Stimulated activated naive B cell treated with anti-CD40 and anti-IgM and Interleukin-4, amounts not matched to agents 10 μg/mL and 1 μg/mL and 100 μg/mL, for 72 hours (primary cell): Measurements from ENCODE around the gene PKN2.

Experiments
- ATAC-seq, 2 donors: fragments of 150-1000 bp; cut with Tn5 transposase; replicated peaks; 2 replicates each; pipeline ENCODE4 v1.10.0; 2021; ENCODE audit warnings: moderate library complexity in 1 of 2
- DNase-seq: peaks from one replicate; pipeline ENCODE4 v3.0.0; 2021
- H3K27ac Mint-ChIP-seq: one replicate; pipeline ENCODE4 v1.8.0; 2022; ENCODE audit warnings: mild to moderate bottlenecking, mixed read lengths
- H3K27me3 Mint-ChIP-seq, 2 donors: one replicate each; pipeline ENCODE4 v1.8.0; 2022; ENCODE audit warnings: mixed read lengths in 2 of 2
- H3K36me3 Mint-ChIP-seq, 2 donors: one replicate each; pipeline ENCODE4 v1.8.0; 2022; ENCODE audit warnings: mixed read lengths in 2 of 2, mild to moderate bottlenecking in 1 of 2
- H3K4me1 Mint-ChIP-seq, 2 donors: one replicate each; pipeline ENCODE4 v1.8.0; 2022; ENCODE audit warnings: mixed read lengths in 2 of 2, mild to moderate bottlenecking in 1 of 2
- H3K4me3 Mint-ChIP-seq, 2 donors: one replicate each; pipeline ENCODE4 v1.8.0; 2022; ENCODE audit warnings: mild to moderate bottlenecking in 2 of 2, mixed read lengths in 2 of 2, moderate library complexity in 1 of 2
- H3K9me3 Mint-ChIP-seq, 2 donors: one replicate each; pipeline ENCODE4 v1.8.0; 2022; ENCODE audit warnings: mixed read lengths in 2 of 2, mild to moderate bottlenecking in 1 of 2

Gene PKN2

GRCh38 chr1:88659552-88659951, 24.5 kb upstream of the PKN2 start:
- no peaks in the 10 kb centered on the region for H3K36me3 Mint-ChIP-seq
- H3K9me3 Mint-ChIP-seq = no peaks in the 10 kb centered on the region
- no peaks in the 10 kb centered on the region for H3K27me3 Mint-ChIP-seq
- no peak overlapping the region for H3K27ac Mint-ChIP-seq
- ATAC-seq = no peak
- DNase-seq = no peak
- no peak overlapping the region for H3K4me3 Mint-ChIP-seq
- peaks cover 6 to 14% of the 10 kb centered on the region in 2 donors for H3K4me1 Mint-ChIP-seq

GRCh38 chr1:88661188-88661587, 22.9 kb upstream of the PKN2 start:
- ATAC-seq (no peak), DNase-seq (no peak)
- Mint-ChIP-seq H3K9me3 (no peaks in the 10 kb centered on the region), H3K27ac (no peak overlapping the region), H3K4me1 (peaks cover 6 to 14% of the 10 kb centered on the region in 2 donors), H3K27me3 (peaks cover 0 to 3% of the 10 kb centered on the region in 2 donors), H3K4me3 (no peak overlapping the region), H3K36me3 (no peaks in the 10 kb centered on the region)

- no peak overlapping the region for H3K27ac Mint-ChIP-seq
Observed at GRCh38 chr1:88661951-88662699, 21.9 kb upstream of the PKN2 start.

GRCh38 chr1:88662723-88663122, 21.4 kb upstream of the PKN2 start:
- ATAC-seq = no peak
- Mint-ChIP-seq H3K36me3 (no peaks in the 10 kb centered on the region), H3K4me3 (no peak overlapping the region), H3K4me1 (peaks cover 6 to 14% of the 10 kb centered on the region in 2 donors), H3K27ac (no peak overlapping the region), H3K27me3 (peaks cover 0 to 3% of the 10 kb centered on the region in 2 donors), H3K9me3 (no peaks in the 10 kb centered on the region)
- DNase-seq = no peak

More at GRCh38 chr1:88661951-88662699, 21.9 kb upstream of the PKN2 start:
- Mint-ChIP-seq H3K4me1 (peaks cover 6 to 14% of the 10 kb centered on the region in 2 donors), H3K9me3 (no peaks in the 10 kb centered on the region), H3K4me3 (no peak overlapping the region), H3K27me3 (peaks cover 0 to 3% of the 10 kb centered on the region in 2 donors), H3K36me3 (no peaks in the 10 kb centered on the region)
- ATAC-seq (no peak), DNase-seq (no peak)

- H3K4me3 Mint-ChIP-seq = no peak overlapping the region
- H3K4me1 Mint-ChIP-seq = no peaks in the 10 kb centered on the region
- H3K27ac Mint-ChIP-seq = no peak overlapping the region
- DNase-seq = no peak
- no peak for ATAC-seq
- H3K9me3 Mint-ChIP-seq = no peaks in the 10 kb centered on the region
- H3K27me3 Mint-ChIP-seq = peaks cover 0 to 8% of the 10 kb centered on the region in 2 donors
- H3K36me3 Mint-ChIP-seq = no peaks in the 10 kb centered on the region
Observed at GRCh38 chr1:88668405-88668804, 15.7 kb upstream of the PKN2 start.

- H3K4me1 Mint-ChIP-seq = no peaks in the 10 kb centered on the region
- no peaks in the 10 kb centered on the region for H3K36me3 Mint-ChIP-seq
- no peak for DNase-seq
- H3K27me3 Mint-ChIP-seq = peaks cover 0 to 4% of the 10 kb centered on the region in 2 donors
- H3K27ac Mint-ChIP-seq = no peak overlapping the region
- H3K9me3 Mint-ChIP-seq = no peaks in the 10 kb centered on the region
- H3K4me3 Mint-ChIP-seq = no peak overlapping the region
- ATAC-seq = no peak
Observed at GRCh38 chr1:88670462-88670861, 13.6 kb upstream of the PKN2 start.

GRCh38 chr1:88673446-88673845, 10.6 kb upstream of the PKN2 start:
- Mint-ChIP-seq H3K4me1 (no peaks in the 10 kb centered on the region), H3K9me3 (no peaks in the 10 kb centered on the region), H3K27me3 (peaks cover 0 to 4% of the 10 kb centered on the region in 2 donors), H3K36me3 (no peaks in the 10 kb centered on the region), H3K27ac (no peak overlapping the region), H3K4me3 (no peak overlapping the region)
- no peak for ATAC-seq
- DNase-seq = no peak

GRCh38 chr1:88678405-88678804, 5.7 kb upstream of the PKN2 start:
- Mint-ChIP-seq H3K4me1 (peaks cover 4 to 10% of the 10 kb centered on the region in 2 donors), H3K36me3 (no peaks in the 10 kb centered on the region), H3K4me3 (no peak overlapping the region), H3K27ac (no peak overlapping the region), H3K9me3 (no peaks in the 10 kb centered on the region), H3K27me3 (no peaks in the 10 kb centered on the region)
- DNase-seq = no peak
- ATAC-seq = no peak

- ATAC-seq = no peak
- H3K36me3 Mint-ChIP-seq = peaks cover 1 to 4% of the 10 kb centered on the region in 2 donors
- DNase-seq = no peak
- no peak overlapping the region for H3K4me3 Mint-ChIP-seq
- H3K4me1 Mint-ChIP-seq = peaks cover 4 to 10% of the 10 kb centered on the region in 2 donors
- H3K9me3 Mint-ChIP-seq = no peaks in the 10 kb centered on the region
- H3K27ac Mint-ChIP-seq = no peak overlapping the region
- H3K27me3 Mint-ChIP-seq = no peaks in the 10 kb centered on the region
Observed at GRCh38 chr1:88680471-88680870, 3.6 kb upstream of the PKN2 start.

GRCh38 chr1:88680911-88681622, 3.0 kb upstream of the PKN2 start:
- Mint-ChIP-seq H3K9me3 (no peaks in the 10 kb centered on the region), H3K36me3 (peaks cover 1 to 4% of the 10 kb centered on the region in 2 donors), H3K4me3 (no peak overlapping the region), H3K27me3 (no peaks in the 10 kb centered on the region), H3K27ac (no peak overlapping the region), H3K4me1 (peaks cover 4 to 10% of the 10 kb centered on the region in 2 donors)
- DNase-seq (no peak), ATAC-seq (no peak)

- peak overlapping the region; percentile 99 for H3K4me3 Mint-ChIP-seq
- peaks cover 4 to 10% of the 10 kb centered on the region in 2 donors for H3K4me1 Mint-ChIP-seq
- no peaks in the 10 kb centered on the region for H3K9me3 Mint-ChIP-seq
- DNase-seq = peak; percentile 54
- peak; percentile 54 for ATAC-seq
- peak overlapping the region; percentile 97 for H3K27ac Mint-ChIP-seq
- peaks cover 2 to 4% of the 10 kb centered on the region in 2 donors for H3K36me3 Mint-ChIP-seq
- no peaks in the 10 kb centered on the region for H3K27me3 Mint-ChIP-seq
Observed at GRCh38 chr1:88684482-88685258, 597 bp downstream of the PKN2 start.

GRCh38 chr1:88685259-88685620, 1.2 kb downstream of the PKN2 start:
- Mint-ChIP-seq H3K36me3 (peaks cover 2 to 4% of the 10 kb centered on the region in 2 donors), H3K27ac (peak overlapping the region; percentile 97), H3K4me1 (peaks cover 4 to 10% of the 10 kb centered on the region in 2 donors), H3K4me3 (peak overlapping the region; percentile 99), H3K27me3 (no peaks in the 10 kb centered on the region), H3K9me3 (no peaks in the 10 kb centered on the region)
- no peak for ATAC-seq
- no peak for DNase-seq

- Mint-ChIP-seq H3K27me3 (no peaks in the 10 kb centered on the region), H3K9me3 (no peaks in the 10 kb centered on the region), H3K4me3 (no peak overlapping the region), H3K36me3 (peaks cover 18 to 32% of the 10 kb centered on the region in 2 donors), H3K27ac (no peak overlapping the region), H3K4me1 (peaks cover 15 to 42% of the 10 kb centered on the region in 2 donors)
- ATAC-seq (no peak), DNase-seq (no peak)
Observed at GRCh38 chr1:88691540-88691939, 7.5 kb downstream of the PKN2 start.

- Mint-ChIP-seq H3K4me1 (peaks cover 33 to 76% of the 10 kb centered on the region in 2 donors), H3K27ac (no peak overlapping the region), H3K4me3 (no peak overlapping the region)
Observed at GRCh38 chr1:88695781-88696180, 11.7 kb downstream of the PKN2 start.

More at GRCh38 chr1:88695781-88696180, 11.7 kb downstream of the PKN2 start:
- peaks cover 22 to 40% of the 10 kb centered on the region in 2 donors for H3K36me3 Mint-ChIP-seq
- ATAC-seq (no peak), DNase-seq (no peak)
- H3K9me3 Mint-ChIP-seq = no peaks in the 10 kb centered on the region
- H3K27me3 Mint-ChIP-seq = no peaks in the 10 kb centered on the region
